Measurements from ENCODE around the gene UBA1.

GRCh38 chrX:47247999-47248320, 54.3 kb downstream of the UBA1 start:
- TF ChIP-seq CTCF (IDR thresholded peaks at IDR 0.05) (no peak), MAX (IDR thresholded peaks at IDR 0.05) (no peak), ELK1 (IDR thresholded peaks at IDR 0.05; ENCODE audit: low read depth, low read length) (no peak), HDAC2 (IDR thresholded peaks at IDR 0.05) (no peak), POLR2A (IDR thresholded peaks at IDR 0.05; ENCODE audit: low read length) (no peak), JUN (IDR thresholded peaks at IDR 0.05) (no peak), MYC (IDR thresholded peaks at IDR 0.05; ENCODE audit: borderline replicate concordance, low read length) (no peak), SMC3 (IDR thresholded peaks at IDR 0.05) (no peak), CBX8 (IDR thresholded peaks at IDR 0.05) (no peak)

Data from A549 (cell line).